ENCODE results near the gene SFRP5. TPM values are rescaled to one million over a fixed set of nuclear protein-coding genes. Genes with fewer than 3 reads are reported as not detected.

The SFRP5 gene
- total RNA-seq, 4 donors from 2014 or later = 0.25 to 2.2 (median 0.93) TPM; not detected in 1

DNA sequence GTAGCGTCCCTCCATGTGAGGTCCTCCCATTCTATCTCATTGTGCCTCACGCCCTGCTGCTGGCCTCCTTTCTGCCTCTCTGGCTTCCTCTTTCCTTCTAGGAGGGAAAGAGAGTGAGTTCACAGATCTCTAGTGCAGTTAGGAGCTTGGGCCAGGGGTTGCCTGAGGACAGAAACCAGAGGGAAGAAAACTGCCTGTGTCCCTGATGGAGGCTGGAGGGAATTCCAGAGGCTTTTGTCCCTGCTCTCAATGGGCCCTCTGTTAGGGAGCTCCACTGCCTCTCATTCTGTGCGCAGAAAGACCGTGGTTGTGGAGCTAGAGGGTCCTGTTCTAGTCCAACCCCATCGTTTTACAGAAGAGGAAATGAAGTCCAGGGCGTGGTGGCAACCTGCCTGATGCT is 53.6 kb downstream of the SFRP5 start:
- DNase-seq = no peak
- no peak for ATAC-seq
- Histone ChIP-seq H3K27ac (peak overlapping the region in 2 of 4 donors; percentile 8 to 18), H3K36me3 (no peaks in the 10 kb centered on the region), H3K27me3 (peaks cover 6 to 10% (median 7%) of the 10 kb centered on the region in 3 donors), H3K4me1 (peaks cover 12 to 16% of the 10 kb centered on the region in 2 donors), H3K9me3 (no peaks in the 10 kb centered on the region), H3K4me3 (no peak overlapping the region)
- intact Hi-C loops (cut with DNase I; ENCODE audit: low total_unique reads) = no loop called here
- no peak for TF ChIP-seq CTCF (IDR thresholded peaks at IDR 0.05 in 4 of 5, conservative IDR thresholded peaks at IDR 0.05 in 1 of 5)
- no peak for TF ChIP-seq POLR2A (IDR thresholded peaks at IDR 0.05)
- in situ Hi-C loops (cut with MboI; ENCODE audit: low sequenced_read_pairs in 4 of 4) = no loop called here

- Histone ChIP-seq H3K27me3 (peaks cover 6 to 13% (median 7%) of the 10 kb centered on the region in 3 donors), H3K27ac (peak overlapping the region in 1 of 4 donors; percentile 8), H3K4me1 (peaks cover 16 to 20% of the 10 kb centered on the region in 2 donors), H3K9me3 (no peaks in the 10 kb centered on the region), H3K36me3 (no peaks in the 10 kb centered on the region), H3K4me3 (no peak overlapping the region)
- intact Hi-C loops (cut with DNase I; ENCODE audit: low total_unique reads) (no loop called here), in situ Hi-C loops (cut with MboI; ENCODE audit: low sequenced_read_pairs in 4 of 4) (no loop called here)
- TF ChIP-seq CTCF (IDR thresholded peaks at IDR 0.05 in 4 of 5, conservative IDR thresholded peaks at IDR 0.05 in 1 of 5) (no peak), POLR2A (IDR thresholded peaks at IDR 0.05) (no peak)
- no peak for DNase-seq
- ATAC-seq = no peak
These were observed 54.2 kb downstream of the SFRP5 start for GRCh38 chr10:97717627-97718026.

Other genes with a start within 250 kb of the SFRP5 start
- 1,000 to 10,000 TPM in 1 of 4 donors, 100 to 1,000 TPM in 3; 105 to 1,024 (median 853) TPM for gene ANKRD2, start 199.2 kb downstream of the SFRP5 start, total RNA-seq
- 10 to 100 TPM in 1 of 4 donors, 1 to 10 TPM in 1, under 1 TPM in 2; 0.27 to 11.2 (median 4.1) TPM for gene HOGA1, start 187.6 kb downstream of the SFRP5 start, total RNA-seq
- gene C10orf62, start 182.3 kb downstream of the SFRP5 start, total RNA-seq = under 1 TPM in 2 of 4 donors, not detected in 2; 0.41 to 0.55 TPM
- gene MORN4, start 138.5 kb downstream of the SFRP5 start, total RNA-seq = 1 to 10 TPM in 3 of 4 donors, under 1 TPM in 1; 0.51 to 8.7 (median 2.1) TPM
- gene PI4K2A, start 131.3 kb downstream of the SFRP5 start, total RNA-seq = 10 to 100 TPM; 16.1 to 18.5 (median 17.9) TPM
- 10 to 100 TPM in 1 of 4 donors, 1 to 10 TPM in 3; 1.4 to 14.1 (median 3.0) TPM for gene AVPI1, start 84.8 kb downstream of the SFRP5 start, total RNA-seq
- 1 to 10 TPM; 3.2 to 5.1 (median 3.9) TPM for gene MARVELD1, start 58.3 kb downstream of the SFRP5 start, total RNA-seq
- gene ZFYVE27, start 34.9 kb downstream of the SFRP5 start, total RNA-seq = 10 to 100 TPM in 3 of 4 donors, 1 to 10 TPM in 1; 7.6 to 14.9 (median 11.6) TPM
- gene GOLGA7B, start 77.8 kb upstream of the SFRP5 start, total RNA-seq = 1 to 10 TPM in 1 of 4 donors, under 1 TPM in 3; 0.29 to 2.3 (median 0.63) TPM

Measured in gastrocnemius medialis (tissue), 4 donors.